GM23248 (cell line): ENCODE data around the gene BBS1. TPM values are rescaled to one million over a fixed set of nuclear protein-coding genes. Genes with fewer than 3 reads are reported as not detected.

Experiments used
- DNase-seq: peaks from one replicate; pipeline ENCODE4 v3.0.0-alpha.2; 2015
- H2AFZ ChIP-seq: fragments of 200-600 bp; sonication (generic); 2 replicates; pipeline ENCODE4 v1.6.1; 2016; ENCODE audit warnings: antibody characterized with exemption
- H3F3A ChIP-seq: fragments of 200-600 bp; sonication (generic); 2 replicates; pipeline ENCODE4 v1.6.1; 2016; ENCODE audit warnings: mild to moderate bottlenecking, antibody characterized with exemption, mixed run types; ENCODE audit not compliant: insufficient read depth
- H3K27ac ChIP-seq: fragments of 200-600 bp; sonication (generic); 2 replicates; pipeline ENCODE4 v1.5.1; 2016; ENCODE audit warnings: mild to moderate bottlenecking
- H3K27me3 ChIP-seq: fragments of 200-600 bp; sonication (generic); replicated peaks from 2 replicates; pipeline ENCODE4 v1.6.1; 2016; ENCODE audit warnings: mild to moderate bottlenecking; ENCODE audit not compliant: insufficient read depth
- H3K36me3 ChIP-seq: fragments of 200-600 bp; sonication (generic); 2 replicates; pipeline ENCODE4 v1.6.1; 2016; ENCODE audit warnings: low read depth, mild to moderate bottlenecking
- H3K4me1 ChIP-seq: fragments of 200-600 bp; sonication (generic); 2 replicates; pipeline ENCODE4 v1.6.1; 2016; ENCODE audit warnings: mild to moderate bottlenecking; ENCODE audit not compliant: insufficient read depth
- H3K4me2 ChIP-seq: fragments of 200-600 bp; sonication (generic); one replicate; pipeline ENCODE4 v1.6.1; 2016; ENCODE audit warnings: mild to moderate bottlenecking; ENCODE audit not compliant: unreplicated experiment
- H3K4me3 ChIP-seq: fragments of 200-600 bp; sonication (generic); 2 replicates; pipeline ENCODE4 v1.5.1; 2016; ENCODE audit warnings: mild to moderate bottlenecking
- H3K79me2 ChIP-seq: fragments of 200-600 bp; sonication (generic); 2 replicates; pipeline ENCODE4 v1.6.1; 2016; ENCODE audit warnings: mild to moderate bottlenecking; ENCODE audit not compliant: insufficient read depth
- H3K9ac ChIP-seq: fragments of 200-600 bp; sonication (generic); 2 replicates; pipeline ENCODE4 v1.6.1; 2016; ENCODE audit warnings: mild to moderate bottlenecking
- H3K9me2 ChIP-seq: fragments of 200-600 bp; sonication (generic); 2 replicates; pipeline ENCODE4 v1.6.1; 2016; ENCODE audit warnings: mixed run types, mild to moderate bottlenecking, moderate library complexity; ENCODE audit not compliant: insufficient read depth
- H3K9me3 ChIP-seq: fragments of 200-600 bp; sonication (generic); one replicate; pipeline ENCODE4 v1.6.1; 2017; ENCODE audit warnings: low read depth
- H4K20me1 ChIP-seq: fragments of 200-600 bp; sonication (generic); 2 replicates; pipeline ENCODE4 v1.6.0; 2016; ENCODE audit not compliant: insufficient read depth
- EZH2 ChIP-seq: fragments of 200-600 bp; sonication (generic); IDR thresholded peaks from 2 replicates; pipeline ENCODE4 v1.6.1; 2018; ENCODE audit warnings: antibody characterized with exemption, mild to moderate bottlenecking; ENCODE audit not compliant: insufficient read depth, poor library complexity, severe bottlenecking
- EZH2phosphoT487 ChIP-seq: fragments of 200-600 bp; sonication (generic); IDR thresholded peaks from 2 replicates; pipeline ENCODE4 v1.6.1; 2018; ENCODE audit warnings: antibody characterized with exemption, moderate library complexity, mild to moderate bottlenecking, low read depth; ENCODE audit not compliant: insufficient read depth
- WGBS, 2 experiments: methylation state at CpG; one replicate each; pipeline ENCODE4 v1.1.6; 2015 to 2017; ENCODE audit warnings: low lambda C conversion rate in 2 of 2, low coverage in 1 of 2; ENCODE audit errors: missing lambda C conversion rate in 2 of 2; 5-methylcytosine and 5-hydroxymethylcytosine counted together
- in situ Hi-C: fragments of 300-500 bp; cut with MboI; formaldehyde crosslinking; loops from 2 replicates; pipeline ENCODE4 v1.15.0; 2020
- polyA plus RNA-seq: library from polyadenylated mRNA; unstranded; fragments of >200 nt; fragmentation: Nextera tagmentation; extraction: Ambion mirVana; gene quantifications from 2 replicates; pipeline ENCODE4 v1.2.1, GENCODE V29; 2016
- total RNA-seq: library from RNA; depleted of rRNA; stranded (reverse); fragments of >200 nt; shearing (Covaris generic); gene quantifications from 2 replicates; pipeline ENCODE4 v1.2.3, GENCODE V29; 2014

The BBS1 gene
- total and polyA plus RNA-seq, 2 experiments from 2014 or later: 20.2 to 39.1 TPM

DNA sequence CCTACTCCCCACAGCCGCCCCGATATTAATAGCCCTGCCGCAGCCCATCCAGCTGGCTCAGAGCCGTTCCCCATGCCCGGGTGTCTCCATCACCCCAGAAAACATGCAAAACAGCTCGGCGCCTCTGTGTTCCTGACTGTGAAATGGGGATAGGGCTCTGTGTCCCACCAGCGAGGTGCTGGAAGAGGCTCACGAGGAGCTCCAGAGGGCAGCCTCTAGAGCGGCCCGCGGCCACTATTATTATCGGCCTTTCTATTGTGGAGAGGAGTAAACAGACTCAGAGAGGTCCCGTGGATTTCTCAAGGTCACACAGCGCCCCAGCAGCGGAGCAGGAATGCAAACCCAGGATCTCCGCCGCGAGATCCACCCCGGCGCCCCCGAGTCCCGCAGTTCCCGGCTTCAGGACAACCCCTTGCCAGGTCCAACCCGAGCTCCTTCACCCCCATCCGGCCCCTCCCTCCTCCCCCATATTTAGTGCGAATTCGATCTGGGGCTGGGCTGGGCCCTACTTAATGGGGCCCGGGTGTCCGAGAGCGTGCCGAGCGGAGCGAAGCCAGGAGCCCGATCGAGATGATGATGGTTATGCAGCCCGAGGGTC lies 36.0 kb downstream of the BBS1 start, which contains the start of gene ACTN3:
Gene ACTN3, plus strand, starts transcription at position 536 of the 598 bp plus-strand sequence. Its CDS starts 35 bp downstream, at position 571.
- H3K4me3 ChIP-seq: peak within 1 kb of the TSS; percentile 91
- no peaks in the 10 kb centered on the region for H3F3A ChIP-seq
- peak within 1 kb of the TSS; percentile 44 for H3K27ac ChIP-seq
- H3K79me2 ChIP-seq: peaks cover 7% of the 10 kb centered on the region; the same call in 1 of the 2 replicates
- TF ChIP-seq EZH2 (no peak), EZH2phosphoT487 (no peak)
- no peaks in the 10 kb centered on the region for H3K27me3 ChIP-seq
- peak within 1 kb of the TSS; percentile 93 for H3K9ac ChIP-seq
- H2AFZ ChIP-seq: peak within 1 kb of the TSS; percentile 81
- no peaks in the 10 kb centered on the region for H3K9me2 ChIP-seq
- WGBS, 2 experiments: 2% methylated on average over 31 to 37 of the region's 37 CpGs
- H3K4me1 ChIP-seq: peaks cover 15% of the 10 kb centered on the region; the same call in 1 of the 2 replicates
- in situ Hi-C loops: no loop called here
- H3K9me3 ChIP-seq: no peaks in the 10 kb centered on the region
- peak; percentile 36 for DNase-seq
- H3K4me2 ChIP-seq: peak within 1 kb of the TSS; percentile 99
- no peaks in the 10 kb centered on the region for H3K36me3 ChIP-seq
- H4K20me1 ChIP-seq: no peaks in the 10 kb centered on the region

DNA sequence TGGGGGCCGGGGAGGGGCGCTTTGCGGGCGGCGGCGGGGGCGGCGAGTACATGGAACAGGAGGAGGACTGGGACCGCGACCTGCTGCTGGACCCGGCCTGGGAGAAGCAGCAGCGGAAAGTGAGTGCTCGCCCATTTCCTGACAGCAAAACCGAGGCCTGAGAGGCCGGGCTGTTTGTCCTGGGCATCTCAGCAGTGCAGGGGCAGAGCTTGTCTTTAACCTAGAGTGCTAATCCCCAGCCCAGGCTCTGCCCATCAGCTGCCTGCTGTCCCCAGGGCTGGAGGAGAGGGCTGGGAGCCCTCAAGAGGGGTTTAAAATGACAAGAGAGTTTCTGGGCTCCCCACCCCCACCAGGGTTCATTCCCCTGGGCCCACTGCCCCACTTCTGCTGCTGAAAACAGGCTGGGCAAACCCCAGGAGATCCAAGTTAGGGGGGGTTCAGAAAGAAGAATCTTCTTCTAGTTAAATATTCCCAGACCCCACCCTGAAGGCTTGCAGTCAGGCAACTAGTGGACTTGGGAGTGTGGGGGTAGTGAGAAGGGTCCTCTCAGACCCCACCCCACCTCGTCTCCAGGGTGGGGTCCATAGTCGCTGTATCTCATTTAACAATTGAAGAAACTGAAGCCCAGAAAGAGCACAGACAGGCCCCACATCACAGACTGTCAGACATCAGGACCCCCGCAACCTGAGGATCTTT lies 36.7 kb downstream of the BBS1 start:
- H3K4me1 ChIP-seq: peaks cover 15% of the 10 kb centered on the region; the same call in 1 of the 2 replicates
- no peak for DNase-seq
- peak overlapping the region; percentile 93; the same call in 1 of the 2 replicates for H3K9ac ChIP-seq
- no peaks in the 10 kb centered on the region for H3K9me3 ChIP-seq
- in situ Hi-C loops: no loop called here
- H3K4me3 ChIP-seq: peak overlapping the region; percentile 91
- H3K9me2 ChIP-seq: no peaks in the 10 kb centered on the region
- 20 to 24% methylated on average over 16 to 18 of the region's 18 CpGs for WGBS, 2 experiments
- peak overlapping the region; percentile 78 for H2AFZ ChIP-seq
- peaks cover 7% of the 10 kb centered on the region; the same call in 1 of the 2 replicates for H3K79me2 ChIP-seq
- H3K36me3 ChIP-seq: no peaks in the 10 kb centered on the region
- H4K20me1 ChIP-seq: no peaks in the 10 kb centered on the region
- TF ChIP-seq EZH2 (no peak), EZH2phosphoT487 (no peak)
- peak overlapping the region; percentile 66 for H3K4me2 ChIP-seq
- no peaks in the 10 kb centered on the region for H3K27me3 ChIP-seq
- H3K27ac ChIP-seq: no peak overlapping the region
- H3F3A ChIP-seq: no peaks in the 10 kb centered on the region

DNA sequence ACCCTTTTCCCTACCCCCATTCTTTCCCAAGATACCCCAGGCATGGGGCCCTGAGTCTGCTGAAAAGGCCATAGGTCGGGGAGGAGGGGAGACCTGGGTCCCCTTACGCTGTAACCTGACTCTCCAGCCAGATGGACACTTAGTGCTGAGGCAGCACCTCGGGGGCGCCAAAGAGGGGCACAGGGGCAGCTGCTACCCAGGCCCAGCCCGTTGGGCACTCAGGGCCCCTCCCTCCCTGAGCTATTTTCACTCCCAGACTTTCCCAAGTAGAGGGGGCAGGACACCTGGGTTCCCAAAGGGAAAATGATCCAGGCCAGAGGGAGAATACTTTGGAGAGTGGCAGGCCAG lies 37.2 kb downstream of the BBS1 start:
- Histone ChIP-seq H3K79me2 (peaks cover 7% of the 10 kb centered on the region; the same call in 1 of the 2 replicates), H3K4me1 (peaks cover 9% of the 10 kb centered on the region; the same call in 1 of the 2 replicates), H4K20me1 (no peaks in the 10 kb centered on the region), H3K4me3 (no peak overlapping the region), H3K27ac (no peak overlapping the region), H3K9me2 (no peaks in the 10 kb centered on the region), H3K9me3 (no peaks in the 10 kb centered on the region), H3K36me3 (no peaks in the 10 kb centered on the region), H3K27me3 (no peaks in the 10 kb centered on the region), H3K9ac (no peak overlapping the region), H2AFZ (no peak overlapping the region), H3F3A (no peaks in the 10 kb centered on the region), H3K4me2 (no peak overlapping the region)
- in situ Hi-C loops: no loop called here
- 41 to 48% methylated on average over 5 of the region's 5 CpGs for WGBS, 2 experiments
- no peak for TF ChIP-seq EZH2phosphoT487
- no peak for TF ChIP-seq EZH2
- no peak for DNase-seq

DNA sequence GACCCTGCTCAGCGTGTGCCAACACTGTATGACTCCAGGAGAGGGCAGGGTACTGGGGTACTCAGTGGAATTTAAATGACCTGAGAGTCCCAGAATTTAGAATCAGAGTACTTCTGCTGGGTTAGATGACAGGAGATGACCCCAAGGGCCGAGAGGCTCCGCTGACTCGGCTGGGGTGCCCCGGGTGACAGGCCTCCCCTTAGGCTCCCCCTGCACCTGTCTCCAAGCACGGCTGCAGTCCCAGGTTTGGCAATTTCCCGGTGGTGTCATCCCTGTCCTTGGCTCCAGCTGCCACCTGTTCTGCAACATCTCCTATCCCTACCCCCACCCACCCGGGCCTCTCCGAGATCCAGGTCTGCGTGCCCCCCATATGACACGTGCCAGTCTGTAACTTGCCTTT lies 37.6 kb downstream of the BBS1 start:
- Histone ChIP-seq H3K9me2 (no peaks in the 10 kb centered on the region), H3K4me1 (peaks cover 7% of the 10 kb centered on the region; the same call in 1 of the 2 replicates), H3F3A (no peaks in the 10 kb centered on the region), H3K9ac (no peak overlapping the region), H3K4me3 (no peak overlapping the region), H3K4me2 (no peak overlapping the region), H3K27me3 (no peaks in the 10 kb centered on the region), H3K9me3 (no peaks in the 10 kb centered on the region), H2AFZ (no peak overlapping the region), H3K79me2 (peaks cover 7% of the 10 kb centered on the region; the same call in 1 of the 2 replicates), H3K36me3 (no peaks in the 10 kb centered on the region), H4K20me1 (no peaks in the 10 kb centered on the region), H3K27ac (no peak overlapping the region)
- 21 to 49% methylated on average over 6 to 11 of the region's 11 CpGs for WGBS, 2 experiments
- DNase-seq: no peak
- in situ Hi-C loops: no loop called here
- TF ChIP-seq EZH2 (no peak), EZH2phosphoT487 (no peak)
